Measurements from ENCODE around the gene SEPTIN2. TPM values are rescaled to one million over a fixed set of nuclear protein-coding genes. Genes with fewer than 3 reads are reported as not detected.

SEPTIN2 gene
- polyA plus RNA-seq (2012; ENCODE audit: insufficient read depth, insufficient read length, low read depth): 268 TPM

DNA sequence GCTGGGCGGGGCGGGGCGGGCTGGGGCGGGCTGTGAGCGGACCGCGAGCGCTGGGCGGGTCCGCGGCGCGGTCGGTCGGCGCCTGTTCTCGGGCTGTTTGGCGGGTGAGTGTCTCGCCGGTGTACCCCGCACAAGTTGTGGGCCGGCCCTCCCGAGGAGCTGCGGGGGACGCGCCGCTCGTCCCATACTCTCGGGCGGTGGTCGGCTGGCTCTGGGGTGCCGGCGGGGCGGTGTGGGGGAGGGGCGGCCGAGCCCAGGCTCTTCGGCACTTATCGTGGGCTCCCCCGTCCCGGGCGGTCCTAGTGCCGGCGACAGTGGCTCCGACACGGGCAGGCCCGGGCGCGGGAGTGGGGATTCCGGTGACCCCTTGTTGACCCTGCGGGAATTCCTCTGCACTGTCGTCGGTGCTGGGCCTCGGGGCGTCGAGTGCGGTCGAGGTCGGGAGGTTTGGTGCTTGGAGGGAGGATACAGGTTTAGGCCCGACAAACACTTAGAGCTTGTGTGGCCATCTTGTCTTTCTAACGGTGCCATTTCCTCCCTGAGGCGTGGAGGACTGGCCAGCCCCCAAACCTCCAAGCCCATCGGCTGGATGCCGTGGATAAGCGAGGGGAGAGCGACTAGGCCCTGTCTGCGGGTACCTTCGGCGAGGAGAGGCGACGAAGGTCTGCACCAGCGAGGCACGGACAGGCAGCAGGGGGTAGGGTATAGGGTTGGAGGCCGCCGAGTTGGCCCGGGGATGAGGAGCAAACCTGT is at the start of gene SEPTIN2:
Gene SEPTIN2, plus strand, starts transcription at position 47 of the 753 bp plus-strand sequence. CDS start 8,308 bp downstream, outside the sequence.
- Histone ChIP-seq H3K4me3 (ENCODE audit: low read depth, low read length) (peak within 1 kb of the TSS; percentile 98), H3K9me3 (no peaks in the 10 kb centered on the region), H3K27me3 (no peaks in the 10 kb centered on the region), H3K4me1 (no peaks in the 10 kb centered on the region; the same call in 1 of the 2 replicates), H3K36me3 (no peaks in the 10 kb centered on the region; the same call in 1 of the 2 replicates)
- TF ChIP-seq, protein P1, sequence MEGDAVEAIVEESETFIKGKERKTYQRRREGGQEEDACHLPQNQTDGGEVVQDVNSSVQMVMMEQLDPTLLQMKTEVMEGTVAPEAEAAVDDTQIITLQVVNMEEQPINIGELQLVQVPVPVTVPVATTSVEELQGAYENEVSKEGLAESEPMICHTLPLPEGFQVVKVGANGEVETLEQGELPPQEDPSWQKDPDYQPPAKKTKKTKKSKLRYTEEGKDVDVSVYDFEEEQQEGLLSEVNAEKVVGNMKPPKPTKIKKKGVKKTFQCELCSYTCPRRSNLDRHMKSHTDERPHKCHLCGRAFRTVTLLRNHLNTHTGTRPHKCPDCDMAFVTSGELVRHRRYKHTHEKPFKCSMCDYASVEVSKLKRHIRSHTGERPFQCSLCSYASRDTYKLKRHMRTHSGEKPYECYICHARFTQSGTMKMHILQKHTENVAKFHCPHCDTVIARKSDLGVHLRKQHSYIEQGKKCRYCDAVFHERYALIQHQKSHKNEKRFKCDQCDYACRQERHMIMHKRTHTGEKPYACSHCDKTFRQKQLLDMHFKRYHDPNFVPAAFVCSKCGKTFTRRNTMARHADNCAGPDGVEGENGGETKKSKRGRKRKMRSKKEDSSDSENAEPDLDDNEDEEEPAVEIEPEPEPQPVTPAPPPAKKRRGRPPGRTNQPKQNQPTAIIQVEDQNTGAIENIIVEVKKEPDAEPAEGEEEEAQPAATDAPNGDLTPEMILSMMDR (IDR thresholded peaks at IDR 0.05; ENCODE audit: low read depth, low read length): no peak
- no peak for DNase-seq

DNA sequence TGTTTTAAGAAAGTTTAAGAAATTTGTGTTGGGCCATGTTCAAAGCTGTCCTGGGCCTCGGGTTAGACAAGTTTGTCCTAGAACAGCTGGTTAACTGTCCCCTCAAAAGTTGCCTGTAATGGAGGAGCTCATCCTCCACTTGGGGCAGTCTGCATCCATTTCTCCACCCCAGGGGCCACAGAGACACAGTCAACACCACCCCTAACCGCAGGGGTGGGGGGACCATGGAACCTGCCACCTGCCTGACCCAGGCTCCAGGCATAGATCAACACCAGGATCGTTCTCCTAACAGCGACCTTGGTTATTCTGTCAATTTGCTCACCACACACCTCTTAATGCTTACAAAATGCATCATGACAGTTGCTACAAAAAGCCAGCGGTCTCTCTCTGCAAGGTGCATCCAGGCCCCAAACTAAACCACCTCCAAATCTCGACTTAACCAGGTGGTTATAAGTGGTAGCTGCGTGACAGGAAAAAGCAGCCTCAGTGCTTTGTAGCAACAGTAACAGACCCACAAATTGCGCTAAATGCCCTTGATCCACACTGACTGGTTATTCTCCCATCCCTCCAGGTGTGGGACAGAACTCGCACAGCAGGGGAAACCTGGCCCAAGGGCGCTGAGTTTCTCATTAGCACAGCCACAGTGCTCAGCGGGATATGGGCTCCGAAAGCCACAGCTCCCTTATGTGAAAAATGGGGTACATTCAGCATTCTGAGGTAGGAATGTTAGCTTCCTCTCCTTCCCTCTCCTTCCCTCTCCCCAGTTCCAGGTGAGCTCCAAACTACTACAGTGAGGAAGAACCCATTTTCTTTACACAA is 48.3 kb upstream of the SEPTIN2 start:
- peaks cover 49% of the 10 kb centered on the region for H3K36me3 ChIP-seq
- no peak overlapping the region for H3K4me3 ChIP-seq (ENCODE audit: low read depth, low read length)
- no peaks in the 10 kb centered on the region for H3K9me3 ChIP-seq
- no peaks in the 10 kb centered on the region for H3K27me3 ChIP-seq
- peaks cover 5% of the 10 kb centered on the region; the same call in 1 of the 2 replicates for H3K4me1 ChIP-seq
- DNase-seq: no peak
- TF ChIP-seq, protein P1 (IDR thresholded peaks at IDR 0.05; ENCODE audit: low read depth, low read length): no peak

DNA sequence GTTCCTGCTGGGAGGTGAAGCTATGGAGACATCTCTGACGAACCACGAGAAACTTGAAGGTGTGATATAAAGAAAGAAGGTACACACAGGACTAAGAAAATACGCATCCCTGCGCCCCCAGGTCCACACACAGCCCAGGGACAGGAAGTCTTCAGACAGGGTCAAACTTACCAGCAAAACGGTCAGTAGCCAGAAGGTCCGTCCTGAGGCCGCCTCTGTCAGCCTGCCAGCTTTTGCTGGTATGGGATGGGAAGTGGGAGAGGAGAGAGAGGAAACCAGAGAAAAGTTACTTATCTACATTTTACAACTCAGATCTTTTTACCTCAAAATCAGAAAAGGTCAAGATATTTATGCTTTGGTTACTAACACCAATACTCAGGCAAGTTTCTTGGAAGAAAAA is 47.4 kb upstream of the SEPTIN2 start:
- Histone ChIP-seq H3K4me3 (ENCODE audit: low read depth, low read length) (no peak overlapping the region), H3K9me3 (no peaks in the 10 kb centered on the region), H3K4me1 (peaks cover 5% of the 10 kb centered on the region; the same call in 1 of the 2 replicates), H3K36me3 (peaks cover 41% of the 10 kb centered on the region), H3K27me3 (no peaks in the 10 kb centered on the region)
- DNase-seq: no peak
- TF ChIP-seq, protein P1 (IDR thresholded peaks at IDR 0.05; ENCODE audit: low read depth, low read length): no peak

DNA sequence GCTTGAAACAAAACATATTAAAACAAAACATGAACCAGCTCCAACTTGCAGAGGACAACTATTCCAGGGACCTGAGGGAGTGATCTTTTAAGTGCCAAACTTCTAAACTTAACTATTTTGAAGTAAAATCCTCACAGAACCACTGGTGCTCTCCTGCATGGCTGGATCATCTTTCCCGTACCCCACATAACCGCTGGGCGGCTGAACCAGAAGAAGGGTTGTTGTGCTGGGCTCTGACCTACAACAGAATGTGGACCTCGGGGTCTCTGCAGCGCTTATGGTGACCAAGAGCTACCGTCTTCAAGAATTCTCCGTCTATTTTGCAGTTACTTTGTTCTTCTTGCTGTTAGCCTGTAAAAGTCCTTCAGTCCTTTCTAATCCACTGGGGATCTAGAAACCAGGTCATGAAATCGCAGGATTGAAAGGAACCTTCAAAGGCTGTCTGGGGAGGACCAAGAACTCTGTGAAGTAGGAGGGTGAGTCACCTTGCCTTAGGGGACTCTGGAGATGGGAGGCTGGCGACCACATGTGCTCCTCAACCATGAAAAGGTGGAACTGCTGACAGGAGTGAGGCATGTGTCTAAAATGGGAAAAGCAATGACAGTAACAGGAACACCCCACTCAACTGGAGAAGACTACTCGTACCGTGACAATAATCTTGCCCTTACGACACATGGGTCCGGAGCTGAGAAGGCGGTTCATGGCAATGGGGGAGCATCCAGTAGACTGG is 46.8 kb upstream of the SEPTIN2 start:
- Histone ChIP-seq H3K36me3 (peaks cover 35% of the 10 kb centered on the region), H3K9me3 (no peaks in the 10 kb centered on the region), H3K27me3 (no peaks in the 10 kb centered on the region), H3K4me3 (ENCODE audit: low read depth, low read length) (no peak overlapping the region), H3K4me1 (peaks cover 5% of the 10 kb centered on the region; the same call in 1 of the 2 replicates)
- DNase-seq: no peak
- TF ChIP-seq, protein P1 (IDR thresholded peaks at IDR 0.05; ENCODE audit: low read depth, low read length): no peak

DNA sequence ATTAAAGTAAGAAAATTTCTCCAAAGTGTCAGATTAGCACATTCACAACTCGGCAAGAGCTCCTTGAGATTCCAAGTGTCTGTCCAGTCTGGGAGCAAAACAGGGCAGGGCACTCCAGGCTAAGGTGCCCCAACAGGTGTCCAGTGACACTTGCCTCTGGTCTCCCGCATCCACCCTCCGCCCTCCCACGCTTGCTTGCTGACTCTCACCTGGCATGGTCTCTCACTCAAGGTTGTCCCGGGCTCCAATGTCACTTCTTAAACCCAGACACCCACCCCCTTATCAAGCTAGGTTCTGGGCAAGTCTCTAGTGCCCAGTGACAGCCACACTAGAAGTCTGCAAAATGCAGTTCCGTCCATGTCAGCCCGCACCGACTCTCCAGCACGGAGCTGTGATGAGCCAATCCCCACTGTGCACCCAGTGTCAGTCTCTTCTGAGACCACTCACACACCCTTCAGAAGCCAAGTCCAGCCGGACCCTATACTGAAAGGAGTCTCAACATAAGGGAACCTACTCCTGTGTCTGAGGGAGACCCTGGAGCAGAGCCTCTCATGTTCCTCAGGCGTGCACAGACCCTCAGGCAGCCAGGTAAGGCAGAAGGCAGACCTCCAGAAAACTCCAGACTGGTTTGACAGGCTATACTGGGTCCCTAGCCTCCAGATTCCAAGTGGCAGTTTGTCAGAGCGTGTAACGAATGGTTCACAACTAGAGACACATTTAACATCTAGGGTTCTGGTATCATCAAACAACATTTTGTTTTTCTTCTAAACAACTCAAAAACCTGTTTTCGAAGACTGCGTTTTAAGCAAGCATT is 45.8 kb upstream of the SEPTIN2 start:
- no peak for DNase-seq
- Histone ChIP-seq H3K4me3 (ENCODE audit: low read depth, low read length) (no peak overlapping the region), H3K4me1 (peaks cover 5% of the 10 kb centered on the region; the same call in 1 of the 2 replicates), H3K36me3 (peaks cover 28% of the 10 kb centered on the region), H3K27me3 (no peaks in the 10 kb centered on the region), H3K9me3 (no peaks in the 10 kb centered on the region)
- TF ChIP-seq, protein P1 (IDR thresholded peaks at IDR 0.05; ENCODE audit: low read depth, low read length): no peak
